ENCODE measurements around the gene AMBRA1.

Gene AMBRA1

GRCh38 chr11:46392421-46393230, 201.2 kb downstream of the AMBRA1 start:
- ChIA-PET POLR2A (interaction anchor here (0.8 to 2.0 kb wide), 3 partner anchors 9 to 150 kb away, joined by 3 to 10 read pairs (median 8); no protein-coding TSS in a partner anchor), CTCF (interaction anchor here (0.5 to 1.7 kb wide), 16 partner anchors 9 to 225 kb away, joined by 3 to 12 read pairs (median 4); partner anchors contain the start of gene ATG13)
- peak; percentile 89 for DNase-seq (ENCODE audit: extremely low spot score)
- no peak for TF ChIP-seq SP1 (IDR thresholded peaks at IDR 0.05)
- TF ChIP-seq SUZ12 (IDR thresholded peaks at IDR 0.05): no peak
- no peak for TF ChIP-seq HDGF (IDR thresholded peaks at IDR 0.05; ENCODE audit: borderline replicate concordance)
- no peak for TF ChIP-seq CTBP1 (IDR thresholded peaks at IDR 0.05; ENCODE audit: borderline replicate concordance)
- TF ChIP-seq PKNOX1 (IDR thresholded peaks at IDR 0.05): no peak
- no peak for TF ChIP-seq FOXM1 (IDR thresholded peaks at IDR 0.05; ENCODE audit: borderline replicate concordance)
- no peak for TF ChIP-seq ZNF384 (IDR thresholded peaks at IDR 0.05)
- no peak for TF ChIP-seq NFRKB (IDR thresholded peaks at IDR 0.05)
- TF ChIP-seq FOXK2 (IDR thresholded peaks at IDR 0.05): no peak
- no peak for TF ChIP-seq TARDBP (IDR thresholded peaks at IDR 0.05)
- TF ChIP-seq ELF4 (IDR thresholded peaks at IDR 0.05): no peak
- no peak for TF ChIP-seq L3MBTL2 (conservative IDR thresholded peaks at IDR 0.05)
- no peak for TF ChIP-seq FOXA1 (IDR thresholded peaks at IDR 0.05)
- no peak for TF ChIP-seq BHLHE40 (IDR thresholded peaks at IDR 0.05; ENCODE audit: borderline replicate concordance)
- no peak for TF ChIP-seq LEF1 (IDR thresholded peaks at IDR 0.05; ENCODE audit: borderline replicate concordance)

- TF ChIP-seq BHLHE40 (IDR thresholded peaks at IDR 0.05; ENCODE audit: borderline replicate concordance) (no peak), TARDBP (IDR thresholded peaks at IDR 0.05) (no peak), LEF1 (IDR thresholded peaks at IDR 0.05; ENCODE audit: borderline replicate concordance) (no peak), L3MBTL2 (conservative IDR thresholded peaks at IDR 0.05) (no peak), NFRKB (IDR thresholded peaks at IDR 0.05) (no peak), ZNF384 (IDR thresholded peaks at IDR 0.05) (no peak), ARNT (IDR thresholded peaks at IDR 0.05) (no peak), CTBP1 (IDR thresholded peaks at IDR 0.05; ENCODE audit: borderline replicate concordance) (no peak), PKNOX1 (IDR thresholded peaks at IDR 0.05) (no peak), FOXM1 (IDR thresholded peaks at IDR 0.05; ENCODE audit: borderline replicate concordance) (no peak; the same call in 1 of the 2 replicates), FOXK2 (IDR thresholded peaks at IDR 0.05) (no peak), FOXA1 (IDR thresholded peaks at IDR 0.05) (no peak)
- ChIA-PET CTCF (interaction anchor here (0.5 to 1.7 kb wide), 19 partner anchors 8 to 457 kb away, joined by 3 to 12 read pairs (median 4); partner anchors contain the start of genes ATG13 and HARBI1), POLR2A (interaction anchor here (0.8 to 2.0 kb wide), 3 partner anchors 9 to 149 kb away, joined by 3 to 10 read pairs (median 8); no protein-coding TSS in a partner anchor)
- peak; percentile 68 for DNase-seq (ENCODE audit: extremely low spot score)
Measured at GRCh38 chr11:46391578-46392420, 202.0 kb downstream of the AMBRA1 start, which contains the start of gene CHRM4. Gene CHRM4 (minus strand): TSS chr11:46391776. CDS start chr11:46386557, 5,219 bp downstream.

- CTCF ChIA-PET: interaction anchor here (0.5 to 1.7 kb wide), 13 partner anchors 8 to 456 kb away, joined by 3 to 12 read pairs (median 4); partner anchors contain the start of genes ATG13 and HARBI1
- no peak for TF ChIP-seq PKNOX1 (IDR thresholded peaks at IDR 0.05)
- TF ChIP-seq HDGF (IDR thresholded peaks at IDR 0.05; ENCODE audit: borderline replicate concordance): no peak
- no peak for TF ChIP-seq BHLHE40 (IDR thresholded peaks at IDR 0.05; ENCODE audit: borderline replicate concordance)
- no peak for TF ChIP-seq ELF4 (IDR thresholded peaks at IDR 0.05)
- no peak for TF ChIP-seq L3MBTL2 (conservative IDR thresholded peaks at IDR 0.05)
- TF ChIP-seq ARNT (IDR thresholded peaks at IDR 0.05): no peak
- no peak for TF ChIP-seq FOXK2 (IDR thresholded peaks at IDR 0.05)
- no peak for TF ChIP-seq LEF1 (IDR thresholded peaks at IDR 0.05; ENCODE audit: borderline replicate concordance)
- no peak for TF ChIP-seq FOXA1 (IDR thresholded peaks at IDR 0.05)
- DNase-seq (ENCODE audit: extremely low spot score): no peak
- POLR2A ChIA-PET: interaction anchor here (2.0 kb wide), 2 partner anchors 8 to 148 kb away, joined by 8 to 10 read pairs; no protein-coding TSS in a partner anchor
Measured at GRCh38 chr11:46391186-46391577, 202.6 kb downstream of the AMBRA1 start.

DNA sequence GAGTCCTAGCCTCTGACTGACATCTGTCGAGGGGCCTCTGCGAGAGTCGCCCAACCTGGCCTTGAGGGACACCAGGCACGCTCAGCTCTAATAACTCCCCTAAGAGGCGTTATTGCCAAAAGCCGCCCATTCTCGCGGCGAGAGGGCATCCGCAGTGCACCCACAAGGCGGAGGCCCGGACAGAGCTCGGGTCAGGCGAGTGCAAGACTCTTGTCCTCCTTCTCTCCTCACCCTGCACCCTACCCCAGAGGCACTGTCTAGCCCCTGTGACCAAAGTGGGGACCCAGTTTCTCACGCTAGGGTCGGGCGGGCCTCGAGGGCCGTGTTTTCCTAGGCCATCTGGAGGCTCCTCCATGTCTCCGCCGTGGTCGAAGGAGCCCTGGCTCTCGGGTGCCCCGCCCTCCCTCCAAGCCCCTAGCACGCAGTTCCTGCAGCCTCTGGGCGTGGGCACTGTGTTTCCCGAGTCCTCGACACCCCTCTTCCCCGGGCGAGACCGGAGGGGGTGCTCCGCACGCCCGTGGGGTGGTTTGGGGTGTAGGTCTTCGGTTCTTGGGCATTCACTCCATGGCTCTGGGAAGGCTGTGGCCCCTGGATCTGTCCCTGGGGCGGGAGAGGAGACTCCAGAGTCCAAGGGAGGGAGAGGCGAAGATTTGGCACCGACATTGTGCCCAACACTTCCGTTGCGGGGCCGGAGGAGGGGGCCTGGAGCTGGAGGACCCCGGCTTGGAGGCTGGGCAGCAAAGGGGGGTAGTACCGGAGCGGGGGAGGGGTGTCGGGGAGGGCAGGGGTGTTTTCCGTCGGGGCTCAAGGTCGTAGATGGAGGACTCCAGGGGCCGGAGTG, 203.3 kb downstream of the AMBRA1 start:
- CTCF ChIA-PET: interaction anchor here (0.6 to 1.5 kb wide), 7 partner anchors 7 to 164 kb away, joined by 3 to 12 read pairs (median 4); no protein-coding TSS in a partner anchor
- DNase-seq (ENCODE audit: extremely low spot score): no peak
- no peak for TF ChIP-seq NFRKB (IDR thresholded peaks at IDR 0.05)
- no peak for TF ChIP-seq L3MBTL2 (conservative IDR thresholded peaks at IDR 0.05)
- no peak for TF ChIP-seq TARDBP (IDR thresholded peaks at IDR 0.05)
- no peak for TF ChIP-seq HDGF (IDR thresholded peaks at IDR 0.05; ENCODE audit: borderline replicate concordance)
- POLR2A ChIA-PET: no interaction called here

All from HEK293T (cell line).